Glutamatergic neuron (in vitro differentiated cells): ENCODE measurements around the gene ARFGEF3. TPM values are rescaled to one million over a fixed set of nuclear protein-coding genes. Genes with fewer than 3 reads are reported as not detected.
A peak's percentile ranks its signal among the peaks of the same experiment; 100 is the strongest.

Source experiments
- DNase-seq: peaks from one replicate; pipeline ENCODE4 v3.0.0; 2022
- H3K27ac Mint-ChIP-seq: one replicate; pipeline ENCODE4 v1.8.0; 2020; ENCODE audit warnings: mild to moderate bottlenecking, mixed read lengths, inconsistent platforms; ENCODE audit not compliant: unreplicated experiment
- H3K27me3 Mint-ChIP-seq: one replicate; pipeline ENCODE4 v1.8.0; 2020; ENCODE audit warnings: mild to moderate bottlenecking, moderate library complexity, mixed read lengths, inconsistent platforms; ENCODE audit not compliant: unreplicated experiment
- H3K36me3 Mint-ChIP-seq: one replicate; pipeline ENCODE4 v1.8.0; 2020; ENCODE audit warnings: mild to moderate bottlenecking, mixed read lengths, inconsistent platforms; ENCODE audit not compliant: unreplicated experiment
- H3K4me1 Mint-ChIP-seq: one replicate; pipeline ENCODE4 v1.8.0; 2020; ENCODE audit warnings: mild to moderate bottlenecking, low read depth, mixed read lengths, inconsistent platforms; ENCODE audit not compliant: unreplicated experiment
- H3K4me3 Mint-ChIP-seq: one replicate; pipeline ENCODE4 v1.8.0; 2020; ENCODE audit warnings: mild to moderate bottlenecking, mixed read lengths, inconsistent platforms; ENCODE audit not compliant: unreplicated experiment
- H3K9me3 Mint-ChIP-seq: one replicate; pipeline ENCODE4 v1.8.0; 2020; ENCODE audit warnings: mild to moderate bottlenecking, moderate library complexity, mixed read lengths, inconsistent platforms; ENCODE audit not compliant: unreplicated experiment
- total RNA-seq: library from RNA; stranded (reverse); fragmentation: NEBNext Ultra II Directional; extraction: Animal tissue kit (Norgen Biotek cat#: 25700); gene quantifications from one replicate; pipeline ENCODE4 v1.2.1, GENCODE V29; 2021; ENCODE audit not compliant: unreplicated experiment
- TF ChIP-seq, protein P1 (sequence below): fragments of 200-600 bp; sonication (generic); IDR thresholded peaks from one replicate; pipeline ENCODE4 v1.5.0; 2021; ENCODE audit not compliant: partially characterized antibody, unreplicated experiment

Gene ARFGEF3
- total RNA-seq, 1 donor from 2014 or later = 15.3 TPM

DNA sequence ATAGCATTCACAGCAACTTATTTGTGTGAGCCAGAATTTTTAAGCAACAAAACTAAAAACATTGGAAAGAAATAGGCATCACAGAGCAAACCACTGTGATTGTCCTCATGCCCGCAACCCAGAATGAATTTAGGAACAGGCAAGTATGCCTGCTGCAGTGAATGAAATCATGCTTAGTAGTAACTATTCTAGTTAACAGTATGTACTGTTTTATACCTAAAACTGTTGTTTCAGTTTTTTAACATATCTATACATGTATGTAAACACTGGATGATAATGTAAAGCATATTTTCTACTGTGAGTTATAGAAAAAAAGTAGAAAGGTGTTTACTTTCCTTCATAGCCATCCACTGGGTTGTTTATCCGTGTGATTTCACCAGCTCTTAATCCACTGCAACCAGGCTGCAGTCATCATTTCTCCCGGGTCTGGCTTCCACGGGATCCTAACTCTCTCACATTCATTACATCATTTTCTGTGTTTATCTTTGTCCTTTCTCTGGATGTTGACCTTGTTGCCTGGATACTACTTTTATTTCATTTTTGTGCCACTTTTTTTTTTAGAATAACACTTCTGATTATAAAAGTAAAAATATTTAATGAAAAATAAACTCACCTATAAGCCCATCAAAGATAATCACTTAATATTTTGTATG lies 3.6 kb upstream of the ARFGEF3 start:
- H3K27ac Mint-ChIP-seq = no peak overlapping the region
- H3K36me3 Mint-ChIP-seq = peaks cover 5% of the 10 kb centered on the region
- H3K9me3 Mint-ChIP-seq = peaks cover 7% of the 10 kb centered on the region
- peaks cover 12% of the 10 kb centered on the region for H3K4me1 Mint-ChIP-seq
- TF ChIP-seq, protein P1, sequence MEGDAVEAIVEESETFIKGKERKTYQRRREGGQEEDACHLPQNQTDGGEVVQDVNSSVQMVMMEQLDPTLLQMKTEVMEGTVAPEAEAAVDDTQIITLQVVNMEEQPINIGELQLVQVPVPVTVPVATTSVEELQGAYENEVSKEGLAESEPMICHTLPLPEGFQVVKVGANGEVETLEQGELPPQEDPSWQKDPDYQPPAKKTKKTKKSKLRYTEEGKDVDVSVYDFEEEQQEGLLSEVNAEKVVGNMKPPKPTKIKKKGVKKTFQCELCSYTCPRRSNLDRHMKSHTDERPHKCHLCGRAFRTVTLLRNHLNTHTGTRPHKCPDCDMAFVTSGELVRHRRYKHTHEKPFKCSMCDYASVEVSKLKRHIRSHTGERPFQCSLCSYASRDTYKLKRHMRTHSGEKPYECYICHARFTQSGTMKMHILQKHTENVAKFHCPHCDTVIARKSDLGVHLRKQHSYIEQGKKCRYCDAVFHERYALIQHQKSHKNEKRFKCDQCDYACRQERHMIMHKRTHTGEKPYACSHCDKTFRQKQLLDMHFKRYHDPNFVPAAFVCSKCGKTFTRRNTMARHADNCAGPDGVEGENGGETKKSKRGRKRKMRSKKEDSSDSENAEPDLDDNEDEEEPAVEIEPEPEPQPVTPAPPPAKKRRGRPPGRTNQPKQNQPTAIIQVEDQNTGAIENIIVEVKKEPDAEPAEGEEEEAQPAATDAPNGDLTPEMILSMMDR = no peak
- H3K27me3 Mint-ChIP-seq = peaks cover 12% of the 10 kb centered on the region
- no peak for DNase-seq
- no peak overlapping the region for H3K4me3 Mint-ChIP-seq

DNA sequence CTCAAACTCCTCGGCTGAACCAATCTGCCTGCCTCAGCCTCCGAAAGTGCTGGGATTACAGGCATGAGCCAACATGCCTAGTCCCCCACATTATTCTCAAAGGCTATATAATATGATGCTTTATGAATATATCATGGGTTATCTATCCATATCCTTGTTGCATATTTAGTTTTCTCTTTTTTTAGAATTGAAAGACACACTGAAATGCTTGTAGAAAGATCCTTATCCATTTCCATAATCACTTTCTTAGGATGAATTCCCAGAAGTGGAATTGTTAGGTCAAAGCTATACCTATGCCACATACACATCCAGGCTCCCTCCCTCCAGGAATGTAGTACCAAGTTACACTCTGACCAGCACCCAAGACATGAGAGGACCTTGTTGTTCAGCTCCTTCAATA lies 2.5 kb upstream of the ARFGEF3 start:
- Mint-ChIP-seq H3K4me3 (no peak overlapping the region), H3K4me1 (peaks cover 15% of the 10 kb centered on the region)
- TF ChIP-seq, protein P1 = no peak

DNA sequence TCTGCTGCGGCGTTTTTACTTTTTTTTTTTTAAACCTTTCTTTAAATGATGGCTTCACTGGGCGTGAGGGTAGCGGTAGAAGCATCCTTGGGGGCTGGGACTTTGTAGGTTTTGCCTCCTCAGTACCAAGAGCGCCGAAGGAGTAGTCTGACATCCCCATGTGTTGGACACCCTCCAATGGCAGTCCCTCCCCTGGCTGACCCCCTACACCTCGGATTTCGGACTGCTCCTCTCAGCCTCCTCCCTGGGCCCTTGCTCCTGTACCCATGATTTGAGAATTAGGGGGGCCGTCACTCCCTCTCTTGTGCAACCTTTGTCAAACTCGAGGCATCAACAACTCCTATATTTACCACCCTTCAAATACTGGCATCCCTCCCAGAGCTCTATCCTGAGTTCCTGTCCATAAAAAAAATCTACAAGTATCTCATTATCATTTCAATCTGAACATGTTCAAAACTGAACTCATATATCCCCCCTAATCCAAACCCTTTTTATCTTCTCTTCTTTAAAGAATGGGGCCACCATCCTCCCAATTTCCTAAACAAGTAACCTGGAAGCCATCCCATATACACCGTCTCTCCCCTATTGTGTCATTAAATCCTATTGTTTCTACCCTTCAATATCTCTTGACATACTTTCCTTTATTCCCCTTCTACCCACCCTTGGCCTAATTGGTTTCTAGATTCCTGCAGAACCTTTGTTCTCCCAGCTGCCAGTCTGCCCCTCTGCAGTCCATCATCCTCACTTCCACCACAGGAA lies 1.2 kb upstream of the ARFGEF3 start:
- H3K27ac Mint-ChIP-seq = peak overlapping the region; percentile 68
- DNase-seq = no peak
- H3K4me1 Mint-ChIP-seq = peaks cover 13% of the 10 kb centered on the region
- peaks cover 5% of the 10 kb centered on the region for H3K36me3 Mint-ChIP-seq
- H3K9me3 Mint-ChIP-seq = peaks cover 7% of the 10 kb centered on the region
- H3K27me3 Mint-ChIP-seq = peaks cover 12% of the 10 kb centered on the region
- H3K4me3 Mint-ChIP-seq = peak overlapping the region; percentile 86
- TF ChIP-seq, protein P1 = no peak

More for the DNA sequence above, 2.5 kb upstream of the ARFGEF3 start:
- no peak overlapping the region for H3K27ac Mint-ChIP-seq
- no peak for DNase-seq
- H3K36me3 Mint-ChIP-seq = peaks cover 5% of the 10 kb centered on the region
- peaks cover 7% of the 10 kb centered on the region for H3K9me3 Mint-ChIP-seq
- peaks cover 12% of the 10 kb centered on the region for H3K27me3 Mint-ChIP-seq

DNA sequence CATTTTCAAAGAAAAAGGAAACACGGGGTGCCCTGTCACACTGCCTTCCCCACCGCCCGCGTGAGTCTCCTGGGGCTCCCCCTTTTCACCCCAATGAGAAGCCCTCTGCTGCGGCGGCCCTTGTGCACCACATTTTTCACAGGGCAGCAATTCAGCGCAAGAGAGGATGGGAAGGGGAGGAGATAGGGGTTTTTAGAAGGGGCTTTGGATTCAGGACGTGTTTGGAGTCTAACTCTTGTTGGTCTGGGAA lies 726 bp upstream of the ARFGEF3 start:
- TF ChIP-seq, protein P1 = no peak
- no peak for DNase-seq
- Mint-ChIP-seq H3K9me3 (peaks cover 7% of the 10 kb centered on the region), H3K27ac (peak overlapping the region; percentile 68), H3K27me3 (peaks cover 12% of the 10 kb centered on the region), H3K4me1 (peaks cover 11% of the 10 kb centered on the region), H3K36me3 (peaks cover 5% of the 10 kb centered on the region), H3K4me3 (peak overlapping the region; percentile 86)

DNA sequence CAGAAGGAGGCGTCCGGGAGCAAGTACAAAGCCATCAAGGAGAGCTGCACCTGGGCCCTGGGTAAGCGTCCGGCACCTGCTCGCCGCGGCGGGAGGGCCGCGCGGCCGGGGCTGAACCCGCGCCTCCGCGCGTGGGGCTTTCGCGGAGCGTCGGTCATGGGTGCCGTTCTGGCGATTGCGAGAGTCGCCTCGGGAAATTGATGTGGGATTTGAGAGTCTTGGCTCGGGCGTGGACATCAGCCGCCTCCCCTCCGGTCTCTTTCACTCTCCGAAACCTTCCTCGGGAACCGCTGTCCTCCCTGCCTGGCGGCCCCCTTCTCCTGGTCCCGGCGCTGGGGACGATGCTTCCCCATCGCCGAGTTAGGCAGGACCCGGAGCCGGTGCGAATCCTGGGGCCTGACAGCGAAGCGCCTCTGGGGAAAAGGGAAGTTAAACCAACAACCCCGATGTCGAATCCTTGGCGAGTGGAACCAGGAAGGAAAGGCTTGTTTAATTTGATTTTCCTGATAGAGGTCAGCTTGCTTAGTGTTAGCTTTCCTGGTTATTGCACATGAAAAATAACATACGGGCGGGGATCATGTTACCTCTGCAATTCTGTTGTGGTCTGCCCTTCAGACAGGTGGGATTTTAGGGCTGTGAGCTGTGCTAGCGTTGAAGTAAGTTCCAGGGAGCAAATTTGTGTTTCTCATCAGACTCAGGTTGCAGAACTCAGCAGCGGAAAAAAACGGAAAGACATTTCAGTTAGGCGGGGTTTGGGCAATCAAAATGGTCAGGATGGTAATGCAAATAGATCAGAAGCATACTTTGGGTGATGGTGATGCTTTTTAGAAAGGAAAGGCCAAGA lies 594 bp downstream of the ARFGEF3 start:
- peaks cover 11% of the 10 kb centered on the region for H3K4me1 Mint-ChIP-seq
- H3K9me3 Mint-ChIP-seq = peaks cover 7% of the 10 kb centered on the region
- DNase-seq = peak; percentile 53
- peaks cover 12% of the 10 kb centered on the region for H3K27me3 Mint-ChIP-seq
- H3K4me3 Mint-ChIP-seq = peak overlapping the region; percentile 93
- H3K27ac Mint-ChIP-seq = peak overlapping the region; percentile 78
- TF ChIP-seq, protein P1 = no peak
- peaks cover 11% of the 10 kb centered on the region for H3K36me3 Mint-ChIP-seq
